ENCODE data around the gene MRPL45.

- TF ChIP-seq CTCF (IDR thresholded peaks at IDR 0.05) (no peak), POLR2A (IDR thresholded peaks at IDR 0.05) (no peak)
Observed at GRCh38 chr17:38364741-38365140, 67.8 kb downstream of the MRPL45 start.

Measured in lower leg skin (tissue), 3 donors.